HFF-Myc (cell line): ENCODE data around the gene SPAG16.

Experiments
- DNase-seq: peaks from one replicate; pipeline ENCODE4 v3.0.0-alpha.2; 2011; ENCODE audit warnings: low read depth; ENCODE audit errors: extremely low read depth
- H3K4me3 ChIP-seq: replicated peaks from 2 replicates; pipeline ENCODE4 v1.5.1; 2011; ENCODE audit warnings: low read depth, mild to moderate bottlenecking, control low read depth, low read length
- CTCF ChIP-seq: IDR thresholded peaks from 2 replicates; pipeline ENCODE4 v1.5.1; 2012; ENCODE audit warnings: mild to moderate bottlenecking, low read depth, low read length, control low read depth; ENCODE audit errors: missing control alignments

SPAG16 gene

DNA sequence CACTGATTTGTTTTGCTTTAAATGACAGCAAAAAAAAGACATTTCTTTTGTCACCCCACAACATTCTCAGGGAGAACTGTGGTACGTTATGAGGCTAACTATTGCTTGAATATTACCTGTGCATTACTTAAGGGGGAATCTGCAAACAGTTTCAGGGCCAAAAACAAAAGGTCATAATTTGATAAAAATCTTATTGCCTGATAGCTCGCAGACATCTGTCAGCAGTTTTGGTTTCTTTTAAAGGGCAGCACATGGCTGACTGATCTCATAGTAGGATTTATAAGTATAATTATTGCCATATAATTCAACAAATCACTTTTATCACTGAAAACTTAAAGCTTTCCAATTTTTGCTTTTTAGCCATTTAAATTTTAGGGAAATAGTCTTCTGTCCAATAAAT lies 900.2 kb downstream of the SPAG16 start:
- no peak for DNase-seq
- TF ChIP-seq CTCF, result no peak
- no peak overlapping the region for H3K4me3 ChIP-seq

GRCh38 chr2:214185546-214185945 lies 901.3 kb downstream of the SPAG16 start:
- TF ChIP-seq CTCF, result no peak
- no peak overlapping the region for H3K4me3 ChIP-seq
- DNase-seq, result no peak

- no peak overlapping the region for H3K4me3 ChIP-seq
- no peak for DNase-seq
- no peak for TF ChIP-seq CTCF
Measured at GRCh38 chr2:214192711-214193110, 908.4 kb downstream of the SPAG16 start.

DNA sequence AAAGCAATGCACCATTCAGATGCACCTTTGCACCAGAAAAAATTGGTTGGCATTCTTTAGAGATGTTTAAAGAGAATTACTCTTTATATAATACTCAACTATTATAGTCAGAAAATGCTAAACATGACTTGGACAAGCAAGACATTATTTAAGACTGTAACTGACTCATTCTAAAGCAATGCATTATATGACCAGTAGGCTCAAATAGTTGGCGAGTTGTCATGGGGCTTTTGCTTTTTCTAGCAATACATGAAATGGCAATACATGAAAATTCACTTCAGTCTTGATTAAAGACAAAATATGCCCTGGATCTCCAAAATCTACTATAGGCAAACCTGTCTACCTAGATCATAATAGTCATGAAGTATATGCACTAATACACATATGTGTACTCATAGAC lies 909.7 kb downstream of the SPAG16 start:
- H3K4me3 ChIP-seq, result no peak overlapping the region
- DNase-seq, result peak; percentile 10
- no peak for TF ChIP-seq CTCF

- TF ChIP-seq CTCF, result no peak
- DNase-seq, result no peak
- no peak overlapping the region for H3K4me3 ChIP-seq
Measured at GRCh38 chr2:214196260-214196659, 912.0 kb downstream of the SPAG16 start.

- no peak for DNase-seq
- H3K4me3 ChIP-seq, result no peak overlapping the region
- TF ChIP-seq CTCF, result no peak
Measured at GRCh38 chr2:214201892-214202291, 917.6 kb downstream of the SPAG16 start.

DNA sequence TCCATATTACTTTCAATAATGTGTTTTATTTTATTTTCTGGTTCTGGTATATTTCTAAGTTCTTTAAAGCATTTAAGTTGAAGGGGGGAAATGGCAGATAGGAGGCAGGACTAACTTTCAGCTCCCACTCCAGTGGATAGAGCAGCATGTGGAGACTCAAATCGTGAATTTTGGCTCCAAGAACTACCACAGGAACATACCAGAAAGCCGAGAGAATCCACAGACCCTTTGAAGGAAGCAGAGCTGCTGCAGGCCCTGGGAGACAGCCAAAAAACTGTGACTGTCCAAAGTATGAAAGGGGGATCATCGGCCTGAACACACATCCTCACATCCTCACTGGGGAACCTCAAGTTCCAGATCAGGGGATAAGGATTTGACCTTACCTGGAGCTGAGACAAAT lies 919.0 kb downstream of the SPAG16 start:
- no peak for DNase-seq
- TF ChIP-seq CTCF, result no peak

More for the DNA sequence above, 919.0 kb downstream of the SPAG16 start:
- H3K4me3 ChIP-seq, result no peak overlapping the region
